ENCODE results near the gene CPED1. TPM values are rescaled to one million over a fixed set of nuclear protein-coding genes. Genes with fewer than 3 reads are reported as not detected.

The CPED1 gene
- total RNA-seq, 6 donors from 2014 or later, result 12.9 to 31.6 (median 18.1) TPM

DNA sequence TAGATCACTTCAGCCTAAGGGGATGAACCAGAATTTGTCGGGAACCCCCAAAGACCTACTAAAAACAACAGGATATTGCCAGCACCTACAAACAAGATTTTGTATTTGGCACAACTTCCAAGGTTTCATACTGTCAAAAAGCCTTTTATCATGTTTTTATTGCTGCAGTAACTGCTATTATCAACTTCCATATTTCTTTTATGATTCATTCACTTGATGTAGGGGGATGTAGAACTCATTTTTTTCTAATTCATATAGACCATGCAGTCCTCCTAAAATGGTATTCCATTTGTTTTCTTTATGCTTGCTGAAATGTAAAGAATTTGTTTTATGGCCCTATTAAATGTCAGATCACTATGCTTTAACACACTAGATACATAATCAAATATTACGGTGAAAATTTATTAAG lies 310.3 kb downstream of the CPED1 start:
- Histone ChIP-seq H3K36me3 (peaks cover 0 to 8% (median 0%) of the 10 kb centered on the region in 4 donors), H3K27ac (no peak overlapping the region), H3K9me3 (no peaks in the 10 kb centered on the region), H3K4me3 (no peak overlapping the region), H3K27me3 (no peaks in the 10 kb centered on the region), H3K4me1 (no peaks in the 10 kb centered on the region)
- 82 to 97% methylated on average over 2 of the region's 2 CpGs for WGBS, 2 donors
- ATAC-seq (ENCODE audit: low FRiP score in 2 of 2), result no peak
- no peak for DNase-seq
- TF ChIP-seq POLR2A (IDR thresholded peaks at IDR 0.05), result no peak
- TF ChIP-seq, protein P1, sequence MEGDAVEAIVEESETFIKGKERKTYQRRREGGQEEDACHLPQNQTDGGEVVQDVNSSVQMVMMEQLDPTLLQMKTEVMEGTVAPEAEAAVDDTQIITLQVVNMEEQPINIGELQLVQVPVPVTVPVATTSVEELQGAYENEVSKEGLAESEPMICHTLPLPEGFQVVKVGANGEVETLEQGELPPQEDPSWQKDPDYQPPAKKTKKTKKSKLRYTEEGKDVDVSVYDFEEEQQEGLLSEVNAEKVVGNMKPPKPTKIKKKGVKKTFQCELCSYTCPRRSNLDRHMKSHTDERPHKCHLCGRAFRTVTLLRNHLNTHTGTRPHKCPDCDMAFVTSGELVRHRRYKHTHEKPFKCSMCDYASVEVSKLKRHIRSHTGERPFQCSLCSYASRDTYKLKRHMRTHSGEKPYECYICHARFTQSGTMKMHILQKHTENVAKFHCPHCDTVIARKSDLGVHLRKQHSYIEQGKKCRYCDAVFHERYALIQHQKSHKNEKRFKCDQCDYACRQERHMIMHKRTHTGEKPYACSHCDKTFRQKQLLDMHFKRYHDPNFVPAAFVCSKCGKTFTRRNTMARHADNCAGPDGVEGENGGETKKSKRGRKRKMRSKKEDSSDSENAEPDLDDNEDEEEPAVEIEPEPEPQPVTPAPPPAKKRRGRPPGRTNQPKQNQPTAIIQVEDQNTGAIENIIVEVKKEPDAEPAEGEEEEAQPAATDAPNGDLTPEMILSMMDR (IDR thresholded peaks at IDR 0.05), result no peak
- no peak for TF ChIP-seq EP300 (IDR thresholded peaks at IDR 0.05)
- TF ChIP-seq POLR2AphosphoS5 (IDR thresholded peaks at IDR 0.05), result no peak

DNA sequence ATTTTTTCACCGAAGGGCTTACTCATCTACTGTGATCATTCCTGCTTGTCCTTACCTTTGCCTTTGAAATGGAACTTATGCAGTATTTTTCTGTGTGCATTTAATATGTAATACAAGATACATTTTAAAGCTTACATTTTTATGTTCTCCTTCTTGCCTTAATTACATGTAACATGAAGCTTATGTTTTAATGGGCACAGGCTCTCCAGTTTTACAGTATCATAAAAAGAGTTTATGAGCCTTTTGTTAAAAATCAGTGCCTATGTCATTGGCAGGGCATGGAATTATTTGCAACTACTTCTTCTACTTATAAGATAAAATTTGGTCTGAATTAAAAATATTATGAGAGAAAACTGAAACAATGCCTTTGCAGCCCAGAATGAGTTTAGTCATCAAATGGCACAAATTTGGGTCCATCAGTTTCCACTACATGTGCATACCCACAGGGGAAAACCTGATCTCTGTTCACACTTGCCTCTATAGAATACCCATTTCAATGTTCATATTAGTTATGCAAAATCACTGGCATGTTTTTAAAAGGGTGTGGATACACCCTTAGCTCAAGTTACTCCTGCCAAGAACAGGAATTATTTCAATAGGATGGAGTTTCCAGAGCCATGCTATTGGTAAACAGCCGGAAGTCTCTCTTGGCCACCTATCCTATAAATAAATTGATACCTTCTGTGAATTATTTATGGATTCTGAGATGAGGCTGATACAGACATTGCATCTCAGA lies 312.3 kb downstream of the CPED1 start:
- Histone ChIP-seq H3K9me3 (no peaks in the 10 kb centered on the region), H3K4me1 (no peaks in the 10 kb centered on the region), H3K4me3 (no peak overlapping the region), H3K27me3 (no peaks in the 10 kb centered on the region), H3K36me3 (peaks cover 0 to 1% (median 0%) of the 10 kb centered on the region in 4 donors), H3K27ac (no peak overlapping the region)
- DNase-seq, result no peak
- 83 to 88% methylated on average over 2 of the region's 2 CpGs for WGBS, 2 donors
- ATAC-seq (ENCODE audit: low FRiP score in 2 of 2), result no peak
- TF ChIP-seq EP300 (IDR thresholded peaks at IDR 0.05), result no peak
- TF ChIP-seq POLR2AphosphoS5 (IDR thresholded peaks at IDR 0.05), result no peak
- TF ChIP-seq, protein P1 (IDR thresholded peaks at IDR 0.05), result no peak
- no peak for TF ChIP-seq POLR2A (IDR thresholded peaks at IDR 0.05)

- DNase-seq (no peak), ATAC-seq (ENCODE audit: low FRiP score in 2 of 2) (no peak)
- no peaks in the 10 kb centered on the region for H3K36me3 ChIP-seq
- no peaks in the 10 kb centered on the region for H3K27me3 ChIP-seq
- H3K9me3 ChIP-seq, result no peaks in the 10 kb centered on the region
- TF ChIP-seq POLR2AphosphoS5 (IDR thresholded peaks at IDR 0.05) (no peak), EP300 (IDR thresholded peaks at IDR 0.05) (no peak), POLR2A (IDR thresholded peaks at IDR 0.05) (no peak)
- TF ChIP-seq, protein P1 (IDR thresholded peaks at IDR 0.05), result no peak
- H3K27ac ChIP-seq, result no peak overlapping the region
- H3K4me3 ChIP-seq, result no peak overlapping the region
- no peaks in the 10 kb centered on the region for H3K4me1 ChIP-seq
- 77 to 79% methylated on average over 9 of the region's 9 CpGs for WGBS, 2 donors
Observed at GRCh38 chr7:121301446-121302213, 313.1 kb downstream of the CPED1 start.

- Histone ChIP-seq H3K4me1 (no peaks in the 10 kb centered on the region), H3K4me3 (no peak overlapping the region), H3K27me3 (no peaks in the 10 kb centered on the region), H3K9me3 (no peaks in the 10 kb centered on the region), H3K27ac (no peak overlapping the region), H3K36me3 (no peaks in the 10 kb centered on the region)
- WGBS, 2 donors, result 82 to 91% methylated on average over 8 of the region's 8 CpGs
- TF ChIP-seq EP300 (IDR thresholded peaks at IDR 0.05) (no peak), POLR2AphosphoS5 (IDR thresholded peaks at IDR 0.05) (no peak)
- DNase-seq (no peak), ATAC-seq (ENCODE audit: low FRiP score in 2 of 2) (no peak)
Observed at GRCh38 chr7:121302214-121302745, 313.8 kb downstream of the CPED1 start.

DNA sequence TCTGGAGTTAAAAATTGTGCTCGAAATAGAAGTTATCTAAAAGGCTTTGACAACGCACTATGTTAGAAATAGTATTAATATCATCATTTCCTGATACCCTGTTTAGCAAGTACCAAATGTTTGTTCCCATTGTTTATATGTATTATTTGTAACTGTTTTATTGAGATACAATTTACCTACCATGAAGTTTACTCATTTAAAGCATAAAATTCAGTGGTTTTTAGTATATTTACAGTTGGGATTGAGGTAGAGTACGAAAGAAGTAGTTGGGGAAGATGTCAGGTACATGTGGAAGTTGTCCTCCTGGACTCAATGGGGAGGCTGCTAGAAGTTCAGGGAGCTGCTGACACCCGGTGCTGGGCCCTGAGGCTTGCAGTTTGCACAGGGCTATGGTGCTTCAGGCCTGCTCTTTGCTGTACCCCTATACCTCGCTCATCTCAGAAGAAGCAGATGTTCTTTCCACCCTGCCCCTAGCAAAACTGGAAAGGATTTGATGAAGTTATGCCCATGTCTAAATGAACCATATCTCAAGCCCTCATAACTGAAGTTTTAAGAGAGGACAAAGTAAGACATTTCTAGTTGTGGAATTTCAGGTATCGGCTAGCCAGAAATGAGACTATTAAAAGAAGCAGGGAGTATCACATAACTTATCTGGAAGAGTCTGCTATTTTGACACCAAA lies 315.1 kb downstream of the CPED1 start:
- Histone ChIP-seq H3K27me3 (no peaks in the 10 kb centered on the region), H3K9me3 (no peaks in the 10 kb centered on the region), H3K4me3 (no peak overlapping the region), H3K27ac (no peak overlapping the region), H3K36me3 (no peaks in the 10 kb centered on the region), H3K4me1 (no peaks in the 10 kb centered on the region)
- WGBS, 2 donors, result 93 to 94% methylated on average over 6 of the region's 6 CpGs
- ATAC-seq (ENCODE audit: low FRiP score in 2 of 2), result no peak
- TF ChIP-seq, protein P1 (IDR thresholded peaks at IDR 0.05), result no peak
- TF ChIP-seq POLR2AphosphoS5 (IDR thresholded peaks at IDR 0.05), result no peak
- DNase-seq, result no peak

All from upper lobe of left lung (tissue), 6 donors.